ENCODE results near the gene CWF19L2. TPM values are rescaled to one million over a fixed set of nuclear protein-coding genes. Genes with fewer than 3 reads are reported as not detected.

Gene CWF19L2
- total RNA-seq, 2 donors from 2014 or later, result 21.1 to 27.4 TPM

DNA sequence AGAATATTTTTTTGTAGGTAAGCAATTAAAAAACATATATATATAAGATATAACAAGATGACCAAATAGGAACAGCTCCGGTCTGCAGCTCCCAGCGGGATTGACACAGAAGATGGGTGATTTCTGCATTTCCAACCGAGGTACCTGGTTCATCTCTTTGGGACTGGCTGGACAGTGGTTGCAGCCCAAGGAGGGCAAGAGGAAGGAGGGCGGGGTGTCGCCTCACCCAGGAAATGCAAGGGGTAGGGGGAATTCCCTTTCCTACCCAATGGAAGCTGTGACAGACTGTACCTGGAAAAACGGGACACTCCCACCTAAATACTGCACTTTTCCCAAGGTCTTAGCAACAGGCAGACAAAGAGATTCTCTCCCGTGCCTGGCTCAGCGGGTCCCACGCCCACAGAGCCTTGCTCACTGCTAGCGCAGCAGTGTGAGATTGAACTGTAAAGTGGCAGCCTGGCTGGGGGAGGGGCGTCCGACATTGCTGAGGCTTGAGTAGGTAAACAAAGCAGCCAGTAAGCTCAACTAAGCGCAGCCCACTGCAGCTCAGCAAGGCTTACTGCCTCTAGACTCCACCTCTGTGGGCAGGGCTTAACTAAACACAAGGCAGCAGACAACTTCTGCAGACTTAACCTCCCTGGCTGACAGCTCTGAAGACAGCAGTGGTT lies 163.8 kb downstream of the CWF19L2 start:
- no peaks in the 10 kb centered on the region for H3K27me3 Mint-ChIP-seq (ENCODE audit: insufficient read depth)
- H3K9me3 ChIP-seq (ENCODE audit: control insufficient read depth, low read length), result peaks cover 12% of the 10 kb centered on the region
- no peaks in the 10 kb centered on the region for H3K27me3 ChIP-seq (ENCODE audit: control insufficient read depth, insufficient read depth, low read length, poor library complexity, severe bottlenecking)
- H3K27ac Mint-ChIP-seq, result no peak overlapping the region
- peaks cover 45% of the 10 kb centered on the region for H3K9me3 Mint-ChIP-seq
- no peak overlapping the region for H3K27ac ChIP-seq (ENCODE audit: low read depth, low read length)
- peaks cover 56% of the 10 kb centered on the region for H3K36me3 Mint-ChIP-seq (ENCODE audit: low read depth)
- TF ChIP-seq, protein P1, sequence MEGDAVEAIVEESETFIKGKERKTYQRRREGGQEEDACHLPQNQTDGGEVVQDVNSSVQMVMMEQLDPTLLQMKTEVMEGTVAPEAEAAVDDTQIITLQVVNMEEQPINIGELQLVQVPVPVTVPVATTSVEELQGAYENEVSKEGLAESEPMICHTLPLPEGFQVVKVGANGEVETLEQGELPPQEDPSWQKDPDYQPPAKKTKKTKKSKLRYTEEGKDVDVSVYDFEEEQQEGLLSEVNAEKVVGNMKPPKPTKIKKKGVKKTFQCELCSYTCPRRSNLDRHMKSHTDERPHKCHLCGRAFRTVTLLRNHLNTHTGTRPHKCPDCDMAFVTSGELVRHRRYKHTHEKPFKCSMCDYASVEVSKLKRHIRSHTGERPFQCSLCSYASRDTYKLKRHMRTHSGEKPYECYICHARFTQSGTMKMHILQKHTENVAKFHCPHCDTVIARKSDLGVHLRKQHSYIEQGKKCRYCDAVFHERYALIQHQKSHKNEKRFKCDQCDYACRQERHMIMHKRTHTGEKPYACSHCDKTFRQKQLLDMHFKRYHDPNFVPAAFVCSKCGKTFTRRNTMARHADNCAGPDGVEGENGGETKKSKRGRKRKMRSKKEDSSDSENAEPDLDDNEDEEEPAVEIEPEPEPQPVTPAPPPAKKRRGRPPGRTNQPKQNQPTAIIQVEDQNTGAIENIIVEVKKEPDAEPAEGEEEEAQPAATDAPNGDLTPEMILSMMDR (conservative IDR thresholded peaks at IDR 0.05), result no peak
- H3K36me3 ChIP-seq (ENCODE audit: control insufficient read depth, insufficient read depth, low read length), result peaks cover 6% of the 10 kb centered on the region
- no peak overlapping the region for H3K4me3 ChIP-seq (ENCODE audit: low read length)
- WGBS, 2 experiments (ENCODE audit: insufficient coverage in 1 of 2, insufficient read length in 1 of 2), result 82 to 86% methylated on average over 4 to 13 of the region's 13 CpGs
- H3K9ac ChIP-seq (ENCODE audit: extremely low read depth, low read length, poor library complexity, severe bottlenecking), result no peak overlapping the region
- peak; percentile 55 for DNase-seq
- no peaks in the 10 kb centered on the region for H3K4me1 Mint-ChIP-seq
- H3K4me1 ChIP-seq (ENCODE audit: control insufficient read depth, insufficient read depth, low read length), result no peaks in the 10 kb centered on the region
- H3K4me3 Mint-ChIP-seq, result no peak overlapping the region

DNA sequence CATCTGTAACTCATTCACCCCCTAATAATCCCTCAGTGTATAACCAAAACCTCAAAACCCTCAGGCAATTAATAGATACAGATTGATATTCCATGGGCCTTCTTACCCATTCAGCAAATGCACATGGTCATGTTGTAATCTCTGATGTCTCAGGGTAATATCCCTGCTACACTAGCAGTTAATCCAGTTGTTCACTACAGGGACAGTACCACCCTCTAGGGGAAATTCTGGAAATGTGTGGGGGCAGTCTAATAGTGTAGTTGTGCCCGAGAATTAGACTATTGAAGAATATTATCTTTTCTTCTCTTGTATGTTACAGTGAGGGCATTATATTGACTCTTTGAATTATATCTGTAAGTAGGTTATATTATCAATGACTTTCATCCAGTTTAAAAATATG lies 175.4 kb downstream of the CWF19L2 start:
- Mint-ChIP-seq H3K4me1 (peaks cover 1% of the 10 kb centered on the region), H3K9me3 (peaks cover 17% of the 10 kb centered on the region), H3K27me3 (ENCODE audit: insufficient read depth) (no peaks in the 10 kb centered on the region), H3K36me3 (ENCODE audit: low read depth) (peaks cover 3% of the 10 kb centered on the region), H3K27ac (no peak overlapping the region), H3K4me3 (no peak overlapping the region)
- H3K4me3 ChIP-seq (ENCODE audit: low read length), result no peak overlapping the region
- peaks cover 8% of the 10 kb centered on the region for H3K9me3 ChIP-seq (ENCODE audit: control insufficient read depth, low read length)
- H3K4me1 ChIP-seq (ENCODE audit: control insufficient read depth, insufficient read depth, low read length), result no peaks in the 10 kb centered on the region
- no peaks in the 10 kb centered on the region for H3K36me3 ChIP-seq (ENCODE audit: control insufficient read depth, insufficient read depth, low read length)
- WGBS, 2 experiments (ENCODE audit: insufficient coverage in 1 of 2, insufficient read length in 1 of 2), result 100% methylated on average over 1 of the region's 1 CpG; no CpG with 5 or more reads in 1 of the 2 experiments
- no peaks in the 10 kb centered on the region for H3K27me3 ChIP-seq (ENCODE audit: control insufficient read depth, insufficient read depth, low read length, poor library complexity, severe bottlenecking)
- TF ChIP-seq, protein P1 (conservative IDR thresholded peaks at IDR 0.05), result peak; percentile 25
- H3K27ac ChIP-seq (ENCODE audit: low read depth, low read length), result no peak overlapping the region
- DNase-seq, result no peak
- H3K9ac ChIP-seq (ENCODE audit: extremely low read depth, low read length, poor library complexity, severe bottlenecking), result no peak overlapping the region

Other genes with a start within 250 kb of the CWF19L2 start
- 1 to 10 TPM; 7.6 to 9.3 TPM for gene ALKBH8, start 107.9 kb upstream of the CWF19L2 start, total RNA-seq
- under 1 TPM; 0.46 to 0.60 TPM for gene ELMOD1, start 133.3 kb upstream of the CWF19L2 start, total RNA-seq